T-cell (primary cell): ENCODE data around the gene CDC7. TPM values are rescaled to one million over a fixed set of nuclear protein-coding genes. Genes with fewer than 3 reads are reported as not detected.
A peak's percentile ranks its signal among the peaks of the same experiment; 100 is the strongest.

Experiments
- ATAC-seq, 4 experiments: fragments of 200-7000 bp in 3 of 4; fragments of 150-1000 bp in 1 of 4; cut with Tn5 transposase; replicated peaks in 1 of 4; 1 replicate in 3 of 4; 2 replicates in 1 of 4; pipeline ENCODE4 v1.10.0; 2021; ENCODE audit warnings: moderate library complexity in 3 of 4, mild to moderate bottlenecking in 2 of 4, moderate number of reproducible peaks in 1 of 4
- CTCF ChIA-PET, 2 donors: fragments of 300-600 bp; sonication (Branson Sonifier 250); formaldehyde crosslinking; loops; one replicate each; lab custom pipeline; 2022; ENCODE audit warnings: antibody characterized with exemption in 2 of 2; lab: Charles Lee
- POLR2A ChIA-PET, 2 donors: fragments of 300-600 bp; sonication (Branson Sonifier 250); formaldehyde crosslinking; loops; one replicate each; lab custom pipeline; 2022; ENCODE audit warnings: antibody characterized with exemption in 2 of 2; lab: Charles Lee
- DNase-seq, 35 experiments: peaks; one replicate each; pipeline versions ENCODE4 v3.0.0 to v3.0.0-alpha.2; 2013 to 2023
- H3K27ac ChIP-seq: one replicate; pipeline ENCODE4 v1.5.1; 2013; ENCODE audit warnings: low read length
- H3K27me3 ChIP-seq, 2 experiments: replicated peaks in 1 of 2; 1 replicate in 1 of 2; 2 replicates in 1 of 2; pipeline versions ENCODE4 v1.6.1 to v1.7.0; 2013; ENCODE audit warnings: low read length in 1 of 2, mixed read lengths in 1 of 2; ENCODE audit not compliant: control insufficient read depth in 2 of 2, insufficient read depth in 2 of 2; ENCODE audit errors: extremely low read depth in 1 of 2
- H3K36me3 ChIP-seq, 2 donors: 1 replicate in 1 of 2; 2 replicates in 1 of 2; pipeline versions ENCODE4 v1.6.1 to v1.7.0; 2013; ENCODE audit warnings: low read length in 1 of 2; ENCODE audit not compliant: control insufficient read depth in 2 of 2, insufficient read depth in 1 of 2; ENCODE audit errors: extremely low read depth in 1 of 2
- H3K4me1 ChIP-seq, 2 experiments: 1 replicate in 1 of 2; 2 replicates in 1 of 2; pipeline versions ENCODE4 v1.6.1 to v1.7.0; 2013; ENCODE audit warnings: low read length in 2 of 2, mixed read lengths in 1 of 2; ENCODE audit not compliant: insufficient read depth in 2 of 2, control insufficient read depth in 1 of 2; ENCODE audit errors: extremely low read depth in 1 of 2
- H3K4me3 ChIP-seq, 2 donors: 1 replicate in 1 of 2; 2 replicates in 1 of 2; pipeline versions ENCODE4 v1.5.1 to v1.7.0; 2013; ENCODE audit warnings: mild to moderate bottlenecking in 2 of 2, low read length in 1 of 2, moderate library complexity in 1 of 2; ENCODE audit not compliant: control insufficient read depth in 1 of 2; ENCODE audit errors: extremely low read depth in 1 of 2
- H3K9me3 ChIP-seq: 2 replicates; pipeline ENCODE4 v1.7.0; 2013
- H3K27ac Mint-ChIP-seq, 2 donors: one replicate each; pipeline ENCODE4 v1.8.0; 2020 to 2021; ENCODE audit warnings: mild to moderate bottlenecking in 2 of 2, mixed read lengths in 2 of 2
- H3K27me3 Mint-ChIP-seq, 2 donors: one replicate each; pipeline ENCODE4 v1.8.0; 2021 to 2022; ENCODE audit warnings: mixed read lengths in 2 of 2
- H3K36me3 Mint-ChIP-seq: one replicate; pipeline ENCODE4 v1.8.0; 2021; ENCODE audit warnings: mixed read lengths
- H3K4me1 Mint-ChIP-seq, 3 donors: one replicate each; pipeline ENCODE4 v1.8.0; 2020 to 2022; ENCODE audit warnings: mixed read lengths in 3 of 3, mild to moderate bottlenecking in 1 of 3
- H3K4me3 Mint-ChIP-seq, 3 donors: one replicate each; pipeline ENCODE4 v1.8.0; 2020 to 2022; ENCODE audit warnings: mild to moderate bottlenecking in 3 of 3, mixed read lengths in 3 of 3, moderate library complexity in 3 of 3
- H3K9me3 Mint-ChIP-seq, 3 donors: one replicate each; pipeline ENCODE4 v1.8.0; 2020 to 2022; ENCODE audit warnings: mixed read lengths in 3 of 3
- WGBS: methylation state at CpG from one replicate; pipeline ENCODE4 v1.1.5; 2013; ENCODE audit warnings: missing lambda C conversion rate; ENCODE audit not compliant: insufficient coverage; 5-methylcytosine and 5-hydroxymethylcytosine counted together
- total RNA-seq, 35 experiments: library from RNA in 6 of 35; stranded (reverse) in 6 of 35; fragments of 120-200 nt in 1 of 35; gene quantifications; one replicate each; pipeline versions ENCODE4 v1.2.1 to v1.2.4 and lab custom pipeline; 2013 to 2026

Gene CDC7
- total RNA-seq, 5 donors from 2014 or later (not counting 1 experiment from before 2014, with no cell fraction given): 3.1 to 6.9 (median 6.3) TPM

DNA sequence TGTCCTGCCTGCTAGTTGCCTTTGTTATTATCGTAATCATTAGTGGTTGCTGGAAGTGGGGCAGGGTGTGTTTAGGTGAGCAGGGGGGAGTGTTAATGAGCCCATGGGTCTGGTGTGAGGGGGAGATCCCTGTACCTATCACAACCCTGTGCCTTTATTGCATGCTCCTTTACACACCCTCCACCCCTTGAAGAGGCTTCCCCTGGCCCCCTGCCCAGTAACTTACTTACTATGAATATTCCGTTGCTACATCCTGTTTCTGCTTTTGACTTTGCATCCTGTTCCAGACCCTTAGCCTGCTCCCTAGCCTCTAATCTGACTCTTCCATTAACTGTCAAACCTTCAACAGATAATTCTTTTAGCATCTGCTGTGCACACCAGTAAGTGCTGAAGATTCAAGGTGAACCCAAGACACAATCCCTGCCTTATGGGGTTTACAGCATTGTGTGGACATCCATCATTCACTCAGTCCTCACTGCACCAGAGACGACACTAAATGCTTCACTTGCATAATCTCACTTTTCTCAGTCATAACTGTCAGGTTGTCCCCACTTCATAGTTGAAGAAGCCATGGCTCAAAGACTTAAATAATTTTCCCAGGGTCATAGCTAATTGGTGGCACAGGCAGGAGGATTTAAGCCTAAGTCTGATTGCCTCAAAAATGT lies 47.9 kb downstream of the CDC7 start:
- peaks cover 21 to 68% of the 10 kb centered on the region in 2 experiments for H3K4me1 ChIP-seq
- Mint-ChIP-seq H3K4me1 (peaks cover 50 to 78% (median 68%) of the 10 kb centered on the region in 3 donors), H3K9me3 (peaks cover 0 to 4% (median 2%) of the 10 kb centered on the region in 3 donors)

DNA sequence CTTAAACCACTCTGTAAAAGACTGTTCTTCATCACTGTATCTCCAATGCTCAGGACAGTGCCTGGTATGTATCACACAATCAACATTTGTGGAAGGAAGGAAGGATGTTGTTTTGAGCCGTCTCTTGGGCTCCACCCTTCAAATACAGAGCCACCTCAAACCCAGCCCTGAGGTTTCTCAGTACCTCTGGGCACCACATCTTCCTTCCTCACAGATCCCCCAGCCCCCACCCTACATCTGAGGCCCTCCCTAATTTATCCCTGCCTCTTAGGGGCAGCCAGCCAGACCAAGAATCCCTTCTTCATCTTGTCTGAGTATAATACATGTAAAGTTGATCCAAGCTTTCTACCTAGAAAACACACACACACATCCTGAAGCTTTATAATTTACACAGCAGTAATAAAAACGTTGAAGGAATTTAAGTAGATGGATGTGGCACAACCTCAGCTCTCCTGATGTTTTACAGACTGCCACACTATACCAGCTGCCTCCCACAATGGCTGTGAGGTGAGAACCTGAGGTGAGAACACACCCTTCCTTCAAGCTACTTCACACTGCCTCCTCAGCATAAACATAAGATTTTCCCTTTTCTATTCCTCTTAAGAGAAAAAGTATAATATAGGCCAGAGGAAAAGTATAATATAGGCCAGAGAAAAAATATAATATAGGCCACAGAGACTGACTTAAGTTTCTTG lies 48.5 kb downstream of the CDC7 start:
- H3K27ac Mint-ChIP-seq: peak overlapping the region; percentile 97
- Histone ChIP-seq H3K4me3 (no peak overlapping the region), H3K4me1 (peaks cover 21 to 73% of the 10 kb centered on the region in 2 experiments)

More for the DNA sequence above, 47.9 kb downstream of the CDC7 start:
- H3K27me3 Mint-ChIP-seq: peaks cover 0 to 3% of the 10 kb centered on the region in 2 donors
- Histone ChIP-seq H3K27ac (peak overlapping the region; percentile 88), H3K36me3 (no peaks in the 10 kb centered on the region), H3K9me3 (no peaks in the 10 kb centered on the region), H3K4me3 (no peak overlapping the region), H3K27me3 (no peaks in the 10 kb centered on the region)
- CTCF ChIA-PET: interaction anchor here in 1 of 2 donors (0.7 to 0.9 kb wide), 2 partner anchors 332 to 380 kb away, joined by 3 read pairs; no protein-coding TSS in a partner anchor
- peak overlapping the region; percentile 46 to 71 (median 51) for H3K4me3 Mint-ChIP-seq
- peak; percentile 41 to 61 (median 50) for ATAC-seq
- peak in 12 of 35 experiments; percentile 16 to 57 (median 36) for DNase-seq
- no peaks in the 10 kb centered on the region for H3K36me3 Mint-ChIP-seq
- POLR2A ChIA-PET: no interaction called here
- peak overlapping the region; percentile 97 for H3K27ac Mint-ChIP-seq
- 10% methylated on average over 1 of the region's 3 CpGs for WGBS

DNA sequence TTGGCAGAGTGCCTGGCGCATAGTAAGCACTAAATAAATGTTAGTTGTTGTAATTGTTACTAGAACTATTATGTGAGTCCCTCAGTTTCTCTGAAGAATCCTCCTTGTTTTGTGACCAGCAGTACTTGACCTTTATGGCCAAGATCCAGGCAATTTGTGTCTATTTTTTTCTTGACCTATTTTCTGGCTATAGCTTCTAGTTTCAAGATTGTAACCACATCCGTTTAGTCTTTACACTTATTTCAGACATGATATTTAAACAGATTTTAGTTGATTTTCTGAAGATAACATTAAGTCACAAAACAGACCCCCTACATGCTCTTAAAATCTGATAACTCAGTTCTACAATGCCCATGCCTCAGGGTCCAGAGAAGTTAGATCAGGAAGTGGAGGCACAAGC lies 50.3 kb downstream of the CDC7 start:
- H3K36me3 ChIP-seq: no peaks in the 10 kb centered on the region
- CTCF ChIA-PET: interaction anchor here in 1 of 2 donors (0.6 kb wide), 1 partner anchor 38 kb away, joined by 3 read pairs; no protein-coding TSS in a partner anchor
- Mint-ChIP-seq H3K9me3 (peaks cover 0 to 4% (median 2%) of the 10 kb centered on the region in 3 donors), H3K27ac (peak overlapping the region; percentile 82 to 89), H3K27me3 (no peaks in the 10 kb centered on the region), H3K4me1 (peaks cover 59 to 95% (median 87%) of the 10 kb centered on the region in 3 donors), H3K4me3 (peak overlapping the region in 2 of 3 donors; percentile 22 to 29), H3K36me3 (no peaks in the 10 kb centered on the region)
- H3K4me3 ChIP-seq: no peak overlapping the region
- H3K27me3 ChIP-seq: no peaks in the 10 kb centered on the region
- no peak for ATAC-seq
- peak overlapping the region; percentile 88 for H3K27ac ChIP-seq
- 63% methylated on average over 1 of the region's 2 CpGs for WGBS
- no peaks in the 10 kb centered on the region for H3K9me3 ChIP-seq
- POLR2A ChIA-PET: interaction anchor here in 1 of 2 donors (0.6 kb wide), 1 partner anchor 956 kb away, joined by 3 read pairs; no protein-coding TSS in a partner anchor
- H3K4me1 ChIP-seq: peaks cover 35 to 80% of the 10 kb centered on the region in 2 experiments
- peak in 1 of 35 experiments; percentile 51 for DNase-seq

More for the DNA sequence above, 48.5 kb downstream of the CDC7 start:
- Mint-ChIP-seq H3K9me3 (peaks cover 0 to 4% (median 2%) of the 10 kb centered on the region in 3 donors), H3K27me3 (peaks cover 0 to 3% of the 10 kb centered on the region in 2 donors), H3K4me3 (peak overlapping the region; percentile 46 to 71 (median 51)), H3K36me3 (no peaks in the 10 kb centered on the region), H3K4me1 (peaks cover 53 to 85% (median 75%) of the 10 kb centered on the region in 3 donors)
- DNase-seq: peak in 30 of 35 experiments; percentile 10 to 66 (median 33)
- no peaks in the 10 kb centered on the region for H3K36me3 ChIP-seq
- no peaks in the 10 kb centered on the region for H3K27me3 ChIP-seq
- ATAC-seq: peak; percentile 85 to 93 (median 90)
- no peaks in the 10 kb centered on the region for H3K9me3 ChIP-seq
- WGBS: no CpG with 5 or more reads among the region's 2 CpGs
- peak overlapping the region; percentile 88 for H3K27ac ChIP-seq
- POLR2A ChIA-PET: interaction anchor here in 1 of 2 donors (0.5 to 0.6 kb wide), 2 partner anchors 351 to 616 kb away, joined by 6 to 9 read pairs; no protein-coding TSS in a partner anchor
- CTCF ChIA-PET: interaction anchor here in 1 of 2 donors (0.6 to 0.9 kb wide), 3 partner anchors 332 to 1630 kb away, joined by 3 to 4 read pairs (median 3); no protein-coding TSS in a partner anchor

DNA sequence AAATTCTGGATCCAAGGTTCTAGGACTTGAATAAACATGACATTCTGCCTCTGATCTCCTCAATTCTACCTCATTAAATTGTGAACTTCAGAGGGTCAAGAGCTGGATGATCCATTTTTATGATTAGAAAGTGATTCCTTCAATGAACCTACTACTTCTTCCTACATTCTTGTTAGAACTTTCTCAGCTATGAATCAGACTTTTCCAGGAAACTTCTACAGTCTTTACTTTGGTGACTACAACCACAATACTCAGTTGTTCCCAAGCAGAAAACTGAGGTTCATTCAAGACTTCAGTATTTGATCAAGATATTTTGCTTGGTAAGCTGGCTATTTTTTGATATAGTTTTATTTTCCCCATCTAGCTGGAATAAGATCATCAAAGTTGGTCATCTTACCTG lies 51.4 kb downstream of the CDC7 start:
- ATAC-seq: no peak
- Histone ChIP-seq H3K9me3 (no peaks in the 10 kb centered on the region), H3K27ac (peak overlapping the region; percentile 88), H3K4me1 (peaks cover 41 to 80% of the 10 kb centered on the region in 2 experiments), H3K27me3 (no peaks in the 10 kb centered on the region), H3K4me3 (no peak overlapping the region), H3K36me3 (no peaks in the 10 kb centered on the region)
- H3K9me3 Mint-ChIP-seq: peaks cover 0 to 4% (median 2%) of the 10 kb centered on the region in 3 donors
- no peak overlapping the region for H3K4me3 Mint-ChIP-seq
- no peaks in the 10 kb centered on the region for H3K36me3 Mint-ChIP-seq
- H3K27ac Mint-ChIP-seq: peak overlapping the region; percentile 89 to 90
- DNase-seq: no peak
- ChIA-PET CTCF (no interaction called here), POLR2A (no interaction called here)
- H3K27me3 Mint-ChIP-seq: no peaks in the 10 kb centered on the region
- H3K4me1 Mint-ChIP-seq: peaks cover 69 to 100% (median 95%) of the 10 kb centered on the region in 3 donors

DNA sequence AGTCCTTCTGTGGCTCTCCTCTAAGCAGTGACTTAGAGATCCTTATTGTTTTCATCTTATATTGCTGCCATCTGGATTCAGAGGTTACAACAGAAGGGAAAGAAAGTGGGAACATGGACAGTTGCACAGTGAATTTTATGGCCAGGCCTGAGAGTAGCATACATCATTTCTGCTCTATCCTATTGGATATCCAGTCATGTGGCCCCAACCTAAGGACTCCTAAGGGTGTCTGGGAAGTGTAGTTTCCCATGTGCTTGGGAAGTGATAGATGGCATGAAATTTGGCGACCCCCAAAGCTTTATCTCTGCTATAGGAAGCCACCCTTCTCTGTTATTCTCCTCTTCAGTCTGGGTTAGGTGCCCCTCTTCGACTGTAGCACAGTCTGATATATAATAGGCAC lies 51.9 kb downstream of the CDC7 start:
- no CpG with 5 or more reads among the region's 2 CpGs for WGBS
- no peaks in the 10 kb centered on the region for H3K36me3 Mint-ChIP-seq

DNA sequence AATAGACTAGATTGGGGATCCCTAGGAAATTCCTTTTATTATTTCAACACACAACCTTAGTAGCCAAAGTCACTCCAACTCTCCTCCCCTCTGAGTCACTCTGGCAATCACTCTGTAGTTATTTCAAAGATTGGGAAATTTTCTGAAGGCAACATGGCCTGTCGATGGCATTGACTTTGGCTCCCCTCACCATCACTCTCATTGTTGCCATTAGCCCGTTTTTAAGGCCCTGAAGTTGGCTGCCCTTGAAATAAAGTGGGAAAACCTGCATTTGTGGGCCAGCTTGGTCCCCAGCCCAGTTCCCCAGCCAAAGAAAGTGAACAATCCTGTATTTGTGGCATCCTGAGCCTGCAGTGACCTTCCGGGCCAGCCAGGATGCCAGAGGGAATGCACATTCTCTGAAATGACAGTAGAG lies 52.5 kb downstream of the CDC7 start:
- Histone ChIP-seq H3K27ac (peak overlapping the region; percentile 88), H3K36me3 (no peaks in the 10 kb centered on the region), H3K4me3 (no peak overlapping the region), H3K9me3 (no peaks in the 10 kb centered on the region), H3K4me1 (peaks cover 35 to 74% of the 10 kb centered on the region in 2 experiments), H3K27me3 (no peaks in the 10 kb centered on the region)
- Mint-ChIP-seq H3K4me1 (peaks cover 61 to 98% (median 94%) of the 10 kb centered on the region in 3 donors), H3K27me3 (no peaks in the 10 kb centered on the region), H3K36me3 (no peaks in the 10 kb centered on the region), H3K9me3 (peaks cover 0 to 4% (median 2%) of the 10 kb centered on the region in 3 donors), H3K27ac (peak overlapping the region; percentile 88 to 90), H3K4me3 (no peak overlapping the region)
- ATAC-seq: no peak
- CTCF ChIA-PET: interaction anchor here in 1 of 2 donors (1.0 kb wide), 1 partner anchor 41 kb away, joined by 3 read pairs; no protein-coding TSS in a partner anchor
- 100% methylated on average over 1 of the region's 3 CpGs for WGBS
- no peak for DNase-seq
- POLR2A ChIA-PET: no interaction called here

More for the DNA sequence above, 51.9 kb downstream of the CDC7 start:
- POLR2A ChIA-PET: no interaction called here
- Histone ChIP-seq H3K4me3 (no peak overlapping the region), H3K36me3 (no peaks in the 10 kb centered on the region), H3K27me3 (no peaks in the 10 kb centered on the region), H3K4me1 (peaks cover 41 to 80% of the 10 kb centered on the region in 2 experiments), H3K9me3 (no peaks in the 10 kb centered on the region), H3K27ac (peak overlapping the region; percentile 88)
- ATAC-seq: no peak
- Mint-ChIP-seq H3K4me1 (peaks cover 67 to 99% (median 95%) of the 10 kb centered on the region in 3 donors), H3K27ac (peak overlapping the region; percentile 88 to 90), H3K9me3 (peaks cover 0 to 4% (median 2%) of the 10 kb centered on the region in 3 donors), H3K27me3 (no peaks in the 10 kb centered on the region), H3K4me3 (no peak overlapping the region)
- CTCF ChIA-PET: no interaction called here
- no peak for DNase-seq
